ENCODE measurements around the gene INSR.

Gene INSR

GRCh38 chr19:7083076-7083956 lies 210.9 kb downstream of the INSR start:
- H2AFZ ChIP-seq (ENCODE audit: insufficient read depth, low read length, poor library complexity): no peak overlapping the region
- no peak overlapping the region for H3K14ac ChIP-seq (ENCODE audit: low read length)
- no peak overlapping the region for H3K27ac ChIP-seq (ENCODE audit: low read depth, low read length)
- no peak overlapping the region for H2BK5ac ChIP-seq (ENCODE audit: low read depth, low read length, poor library complexity)
- no peak overlapping the region for H2BK120ac ChIP-seq (ENCODE audit: insufficient read depth, low read length, poor library complexity)
- no peak overlapping the region for H3K4me2 ChIP-seq (ENCODE audit: low read length)
- H4K91ac ChIP-seq (ENCODE audit: low read depth, low read length): no peak overlapping the region
- H3K23ac ChIP-seq (ENCODE audit: low read length): no peak overlapping the region
- H3K36me3 ChIP-seq (ENCODE audit: control insufficient read depth in 1 of 2, insufficient read depth in 2 of 2, low read length in 2 of 2): peaks cover 33 to 54% of the 10 kb centered on the region in 2 experiments
- DNase-seq: no peak
- no peak overlapping the region for H3K9ac ChIP-seq (ENCODE audit: low read length)
- peaks cover 45% of the 10 kb centered on the region for H3K9me3 ChIP-seq (ENCODE audit: insufficient read depth, low read depth, low read length)
- H4K8ac ChIP-seq (ENCODE audit: low read depth, low read length): no peak overlapping the region
- no CpG with 5 or more reads among the region's 15 CpGs for WGBS (ENCODE audit: extremely low coverage, insufficient coverage, insufficient read length)
- H4K12ac ChIP-seq (ENCODE audit: low read depth, low read length): no peak overlapping the region
- H2BK12ac ChIP-seq (ENCODE audit: low read length): no peak overlapping the region
- no peaks in the 10 kb centered on the region for H3K79me2 ChIP-seq (ENCODE audit: control insufficient read depth, insufficient read depth, low read length, poor library complexity)
- no peak overlapping the region for H3K18ac ChIP-seq (ENCODE audit: low read length)
- no peaks in the 10 kb centered on the region for H3K79me1 ChIP-seq (ENCODE audit: low read length)
- no peaks in the 10 kb centered on the region for H3K4me1 ChIP-seq (ENCODE audit: control insufficient read depth in 1 of 2, insufficient read depth in 2 of 2, low read length in 2 of 2)
- no peak overlapping the region for H2AK5ac ChIP-seq (ENCODE audit: low read length)
- no peak overlapping the region for H3K4ac ChIP-seq (ENCODE audit: low read depth, low read length)
- H3K4me3 ChIP-seq (ENCODE audit: low read depth, low read length): no peak overlapping the region
- H3K27me3 ChIP-seq (ENCODE audit: insufficient read depth, low read length): peaks cover 2% of the 10 kb centered on the region

GRCh38 chr19:7078008-7078407 lies 216.2 kb downstream of the INSR start:
- Histone ChIP-seq H3K27me3 (ENCODE audit: insufficient read depth, low read length) (no peaks in the 10 kb centered on the region), H2BK120ac (ENCODE audit: insufficient read depth, low read length, poor library complexity) (no peak overlapping the region), H3K79me2 (ENCODE audit: control insufficient read depth, insufficient read depth, low read length, poor library complexity) (no peaks in the 10 kb centered on the region), H3K36me3 (ENCODE audit: control insufficient read depth in 1 of 2, insufficient read depth in 2 of 2, low read length in 2 of 2) (peaks cover 52 to 75% of the 10 kb centered on the region in 2 experiments), H3K79me1 (ENCODE audit: low read length) (peaks cover 4% of the 10 kb centered on the region), H3K4me3 (ENCODE audit: low read depth, low read length) (no peak overlapping the region), H2AFZ (ENCODE audit: insufficient read depth, low read length, poor library complexity) (no peak overlapping the region), H3K23ac (ENCODE audit: low read length) (no peak overlapping the region), H3K14ac (ENCODE audit: low read length) (no peak overlapping the region), H3K4me1 (ENCODE audit: control insufficient read depth in 1 of 2, insufficient read depth in 2 of 2, low read length in 2 of 2) (peaks cover 5% of the 10 kb centered on the region in 2 experiments), H4K12ac (ENCODE audit: low read depth, low read length) (no peak overlapping the region), H3K9me3 (ENCODE audit: insufficient read depth, low read depth, low read length) (peaks cover 35% of the 10 kb centered on the region), H4K91ac (ENCODE audit: low read depth, low read length) (no peak overlapping the region), H3K4ac (ENCODE audit: low read depth, low read length) (no peak overlapping the region), H2BK12ac (ENCODE audit: low read length) (no peak overlapping the region), H3K27ac (ENCODE audit: low read depth, low read length) (no peak overlapping the region), H3K18ac (ENCODE audit: low read length) (no peak overlapping the region), H3K4me2 (ENCODE audit: low read length) (no peak overlapping the region), H4K8ac (ENCODE audit: low read depth, low read length) (no peak overlapping the region), H2BK5ac (ENCODE audit: low read depth, low read length, poor library complexity) (no peak overlapping the region), H2AK5ac (ENCODE audit: low read length) (no peak overlapping the region), H3K9ac (ENCODE audit: low read length) (no peak overlapping the region)
- no peak for DNase-seq
- WGBS (ENCODE audit: extremely low coverage, insufficient coverage, insufficient read length): no CpG with 5 or more reads among the region's 2 CpGs

GRCh38 chr19:7076151-7076550 lies 218.1 kb downstream of the INSR start:
- Histone ChIP-seq H4K8ac (ENCODE audit: low read depth, low read length) (no peak overlapping the region), H3K27me3 (ENCODE audit: insufficient read depth, low read length) (no peaks in the 10 kb centered on the region), H4K91ac (ENCODE audit: low read depth, low read length) (no peak overlapping the region), H3K4ac (ENCODE audit: low read depth, low read length) (no peak overlapping the region), H3K4me3 (ENCODE audit: low read depth, low read length) (no peak overlapping the region), H3K36me3 (ENCODE audit: control insufficient read depth in 1 of 2, insufficient read depth in 2 of 2, low read length in 2 of 2) (peaks cover 52 to 70% of the 10 kb centered on the region in 2 experiments), H2BK5ac (ENCODE audit: low read depth, low read length, poor library complexity) (no peak overlapping the region), H3K79me1 (ENCODE audit: low read length) (peaks cover 4% of the 10 kb centered on the region), H3K23ac (ENCODE audit: low read length) (no peak overlapping the region), H3K79me2 (ENCODE audit: control insufficient read depth, insufficient read depth, low read length, poor library complexity) (no peaks in the 10 kb centered on the region), H3K9ac (ENCODE audit: low read length) (no peak overlapping the region), H4K12ac (ENCODE audit: low read depth, low read length) (no peak overlapping the region), H2BK12ac (ENCODE audit: low read length) (no peak overlapping the region), H2AK5ac (ENCODE audit: low read length) (no peak overlapping the region), H3K14ac (ENCODE audit: low read length) (no peak overlapping the region), H2AFZ (ENCODE audit: insufficient read depth, low read length, poor library complexity) (no peak overlapping the region), H3K18ac (ENCODE audit: low read length) (no peak overlapping the region), H3K9me3 (ENCODE audit: insufficient read depth, low read depth, low read length) (peaks cover 27% of the 10 kb centered on the region), H2BK120ac (ENCODE audit: insufficient read depth, low read length, poor library complexity) (no peak overlapping the region), H3K4me1 (ENCODE audit: control insufficient read depth in 1 of 2, insufficient read depth in 2 of 2, low read length in 2 of 2) (peaks cover 5% of the 10 kb centered on the region in 2 experiments), H3K4me2 (ENCODE audit: low read length) (no peak overlapping the region), H3K27ac (ENCODE audit: low read depth, low read length) (no peak overlapping the region)
- WGBS (ENCODE audit: extremely low coverage, insufficient coverage, insufficient read length): no CpG with 5 or more reads among the region's 6 CpGs
- no peak for DNase-seq

DNA sequence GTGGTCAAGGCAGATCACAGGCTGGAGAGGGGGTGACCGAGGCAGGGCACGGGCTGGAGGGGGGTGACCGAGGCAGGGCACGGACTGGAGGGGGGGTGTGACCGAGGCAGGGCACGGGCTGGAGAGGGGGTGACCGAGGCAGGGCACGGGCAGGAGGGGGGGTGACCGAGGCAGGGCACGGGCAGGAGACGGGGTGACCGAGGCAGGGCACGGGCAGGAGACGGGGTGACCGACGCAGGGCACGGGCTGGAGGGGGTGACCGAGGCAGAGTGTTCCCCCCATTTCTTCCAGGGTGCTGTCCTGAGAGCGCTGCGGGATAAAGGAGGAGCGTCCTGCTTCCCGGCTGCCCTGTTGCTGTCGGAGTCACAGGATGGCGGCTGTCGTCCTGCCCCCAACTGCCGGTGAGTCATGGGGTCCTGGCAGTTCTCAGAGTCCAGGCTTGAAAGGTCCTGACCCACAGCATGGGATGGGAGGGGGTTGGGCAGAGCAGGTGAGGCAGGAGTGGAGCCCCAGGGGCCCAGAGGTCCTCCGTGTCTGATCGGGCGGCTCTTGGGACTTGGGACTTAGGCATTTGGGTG lies 219.4 kb downstream of the INSR start:
- peaks cover 45 to 57% of the 10 kb centered on the region in 2 experiments for H3K36me3 ChIP-seq (ENCODE audit: control insufficient read depth in 1 of 2, insufficient read depth in 2 of 2, low read length in 2 of 2)
- H3K18ac ChIP-seq (ENCODE audit: low read length): peak overlapping the region; percentile 0
- peaks cover 4% of the 10 kb centered on the region for H3K79me1 ChIP-seq (ENCODE audit: low read length)
- H4K91ac ChIP-seq (ENCODE audit: low read depth, low read length): peak overlapping the region; percentile 72
- H3K14ac ChIP-seq (ENCODE audit: low read length): peak overlapping the region; percentile 46
- WGBS (ENCODE audit: extremely low coverage, insufficient coverage, insufficient read length): no CpG with 5 or more reads among the region's 29 CpGs
- no peak overlapping the region for H2AK5ac ChIP-seq (ENCODE audit: low read length)
- no peak overlapping the region for H2BK120ac ChIP-seq (ENCODE audit: insufficient read depth, low read length, poor library complexity)
- no peaks in the 10 kb centered on the region for H3K27me3 ChIP-seq (ENCODE audit: insufficient read depth, low read length)
- H2AFZ ChIP-seq (ENCODE audit: insufficient read depth, low read length, poor library complexity): no peak overlapping the region
- no peak for DNase-seq
- no peak overlapping the region for H3K23ac ChIP-seq (ENCODE audit: low read length)
- no peak overlapping the region for H4K12ac ChIP-seq (ENCODE audit: low read depth, low read length)
- H3K9me3 ChIP-seq (ENCODE audit: insufficient read depth, low read depth, low read length): peaks cover 15% of the 10 kb centered on the region
- no peak overlapping the region for H3K27ac ChIP-seq (ENCODE audit: low read depth, low read length)
- no peak overlapping the region for H3K4me2 ChIP-seq (ENCODE audit: low read length)
- H3K4ac ChIP-seq (ENCODE audit: low read depth, low read length): no peak overlapping the region
- peaks cover under 1% of the 10 kb centered on the region for H3K79me2 ChIP-seq (ENCODE audit: control insufficient read depth, insufficient read depth, low read length, poor library complexity)
- H2BK5ac ChIP-seq (ENCODE audit: low read depth, low read length, poor library complexity): no peak overlapping the region
- peak overlapping the region; percentile 4 for H3K4me3 ChIP-seq (ENCODE audit: low read depth, low read length)
- no peak overlapping the region for H3K9ac ChIP-seq (ENCODE audit: low read length)
- no peak overlapping the region for H2BK12ac ChIP-seq (ENCODE audit: low read length)
- H4K8ac ChIP-seq (ENCODE audit: low read depth, low read length): peak overlapping the region; percentile 55
- peaks cover 5 to 8% of the 10 kb centered on the region in 2 experiments for H3K4me1 ChIP-seq (ENCODE audit: control insufficient read depth in 1 of 2, insufficient read depth in 2 of 2, low read length in 2 of 2)

All from trophoblast cell (in vitro differentiated cells and primary cell).